ENCODE data around the gene CASD1.

CASD1 gene

GRCh38 chr7:94513565-94513860 lies 3.9 kb downstream of the CASD1 start:
- DNase-seq: no peak

- DNase-seq: no peak
Measured at GRCh38 chr7:94514140-94514889, 4.7 kb downstream of the CASD1 start.

GRCh38 chr7:94514917-94515316 lies 5.3 kb downstream of the CASD1 start:
- no peak for DNase-seq

GRCh38 chr7:94525923-94526322 lies 16.3 kb downstream of the CASD1 start:
- no peak for DNase-seq

- no peak for DNase-seq
Measured at GRCh38 chr7:94529516-94529915, 19.9 kb downstream of the CASD1 start.

- no peak for DNase-seq
Measured at GRCh38 chr7:94530109-94530508, 20.5 kb downstream of the CASD1 start.

- DNase-seq: no peak
Measured at GRCh38 chr7:94532676-94533075, 23.1 kb downstream of the CASD1 start.

- DNase-seq: no peak
Measured at GRCh38 chr7:94540428-94540827, 30.8 kb downstream of the CASD1 start.

- DNase-seq: no peak
Measured at GRCh38 chr7:94547126-94547525, 37.5 kb downstream of the CASD1 start.

GRCh38 chr7:94556028-94556427 lies 46.4 kb downstream of the CASD1 start:
- DNase-seq: no peak

GRCh38 chr7:94557215-94557614 lies 47.6 kb downstream of the CASD1 start:
- DNase-seq: no peak

GRCh38 chr7:94559972-94560371 lies 50.4 kb downstream of the CASD1 start:
- no peak for DNase-seq

GRCh38 chr7:94561841-94562514 lies 52.4 kb downstream of the CASD1 start:
- no peak for DNase-seq

GRCh38 chr7:94562525-94562924 lies 52.9 kb downstream of the CASD1 start:
- no peak for DNase-seq

GRCh38 chr7:94565247-94565894 lies 55.8 kb downstream of the CASD1 start:
- no peak for DNase-seq

GRCh38 chr7:94567396-94567795 lies 57.8 kb downstream of the CASD1 start:
- DNase-seq: no peak

- no peak for DNase-seq
Measured at GRCh38 chr7:94571816-94572215, 62.2 kb downstream of the CASD1 start.

GRCh38 chr7:94575646-94576045 lies 66.0 kb downstream of the CASD1 start:
- no peak for DNase-seq

- no peak for DNase-seq
Measured at GRCh38 chr7:94576316-94576715, 66.7 kb downstream of the CASD1 start.

- no peak for DNase-seq
Measured at GRCh38 chr7:94577357-94577756, 67.7 kb downstream of the CASD1 start.

- no peak for DNase-seq
Measured at GRCh38 chr7:94578614-94579013, 69.0 kb downstream of the CASD1 start.

GRCh38 chr7:94579470-94579869 lies 69.9 kb downstream of the CASD1 start:
- DNase-seq: no peak

GRCh38 chr7:94580601-94581000 lies 71.0 kb downstream of the CASD1 start:
- no peak for DNase-seq

- DNase-seq: no peak
Measured at GRCh38 chr7:94584113-94584512, 74.5 kb downstream of the CASD1 start.

Data from NCI-H1436 treated with DMSO at 0.1 percent for 48 hours (cell line).